ENCODE measurements around the gene TMEM115.

TMEM115 gene, protein sequence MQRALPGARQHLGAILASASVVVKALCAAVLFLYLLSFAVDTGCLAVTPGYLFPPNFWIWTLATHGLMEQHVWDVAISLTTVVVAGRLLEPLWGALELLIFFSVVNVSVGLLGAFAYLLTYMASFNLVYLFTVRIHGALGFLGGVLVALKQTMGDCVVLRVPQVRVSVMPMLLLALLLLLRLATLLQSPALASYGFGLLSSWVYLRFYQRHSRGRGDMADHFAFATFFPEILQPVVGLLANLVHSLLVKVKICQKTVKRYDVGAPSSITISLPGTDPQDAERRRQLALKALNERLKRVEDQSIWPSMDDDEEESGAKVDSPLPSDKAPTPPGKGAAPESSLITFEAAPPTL

DNA sequence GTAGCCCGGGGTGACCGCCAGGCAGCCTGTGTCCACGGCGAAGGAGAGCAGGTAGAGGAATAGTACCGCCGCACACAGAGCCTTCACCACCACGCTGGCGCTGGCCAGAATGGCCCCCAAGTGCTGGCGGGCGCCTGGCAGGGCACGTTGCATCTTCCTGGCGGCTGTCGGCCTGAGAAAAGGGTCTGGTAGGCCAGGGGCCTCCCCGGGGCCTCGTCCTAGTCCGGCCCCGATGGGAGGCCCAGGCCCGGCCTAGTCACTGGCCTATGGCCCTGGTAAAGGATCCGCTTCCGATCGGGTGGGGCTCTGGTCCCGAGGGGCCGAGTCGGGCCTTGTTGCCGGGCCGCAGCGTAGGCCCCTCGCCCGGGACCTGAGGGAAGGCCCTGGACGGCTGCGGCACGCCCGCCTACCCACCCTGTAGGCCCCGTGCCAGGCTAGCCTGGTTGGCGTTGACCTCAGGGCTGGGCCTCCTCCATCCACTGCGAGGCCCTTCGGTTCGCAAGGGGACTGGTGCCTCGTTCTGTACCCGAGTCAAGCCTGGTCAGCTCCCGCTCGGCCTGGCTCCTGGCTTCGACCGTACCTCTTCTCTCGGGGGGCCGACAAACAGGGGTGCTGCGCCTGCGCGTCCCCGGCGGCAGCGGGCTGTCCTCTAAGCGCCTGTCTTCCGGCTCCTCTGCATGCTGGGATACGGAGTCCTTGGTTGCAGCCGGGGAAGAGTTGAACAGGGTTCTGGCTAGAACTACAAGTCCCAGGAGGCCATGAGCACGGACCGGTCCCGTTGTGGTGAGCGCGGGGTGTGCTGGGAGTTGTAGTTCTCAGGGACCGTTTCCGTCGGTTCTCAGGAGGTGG lies at the start of gene TMEM115:
Gene TMEM115, minus strand, starts transcription at position 611 of the 849 bp plus-strand sequence. Its CDS starts 458 bp downstream, at position 153.
- peak; percentile 72 for DNase-seq

DNA sequence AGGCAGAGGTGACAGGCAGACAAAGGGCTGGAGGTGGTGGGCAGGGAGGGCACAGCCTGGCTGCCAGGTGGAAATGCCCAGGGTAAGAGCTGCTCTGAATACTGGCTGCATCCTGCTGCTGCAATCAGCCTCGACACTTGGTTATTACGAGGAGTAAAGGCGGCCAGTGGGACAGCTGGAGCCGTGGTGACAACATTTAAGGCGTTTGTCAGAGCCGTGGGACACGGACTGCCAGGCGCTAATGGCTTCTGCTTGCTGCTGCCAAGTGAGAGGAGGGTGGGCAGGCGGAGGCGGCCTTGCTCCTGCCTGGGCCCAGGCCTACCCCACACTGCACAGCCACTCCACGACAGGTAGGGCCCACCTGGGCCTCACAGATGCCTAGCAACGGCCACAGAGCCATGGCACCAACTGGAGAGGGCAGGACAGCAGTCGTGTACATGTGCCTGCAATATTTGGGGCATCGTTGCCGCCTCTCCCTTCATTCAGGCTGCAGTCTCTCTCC lies 49.2 kb upstream of the TMEM115 start:
- DNase-seq: no peak

DNA sequence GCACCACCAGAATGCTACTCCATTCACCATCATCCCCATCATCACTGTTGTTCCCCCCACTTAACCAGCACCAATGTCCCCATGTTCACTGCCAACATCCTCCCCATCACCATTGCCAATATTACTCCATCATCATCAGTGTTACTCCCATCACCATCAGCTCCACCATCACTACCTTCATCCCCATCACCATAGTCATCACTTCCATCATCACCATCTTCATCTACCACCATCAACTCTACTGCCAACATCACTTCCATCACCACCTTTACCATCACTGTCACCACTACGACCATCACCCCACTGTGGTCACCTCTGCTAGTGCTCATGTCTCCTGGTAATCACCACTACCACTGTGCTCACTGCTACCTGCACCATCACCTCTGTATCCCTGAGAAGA lies 47.2 kb upstream of the TMEM115 start:
- no peak for DNase-seq

DNA sequence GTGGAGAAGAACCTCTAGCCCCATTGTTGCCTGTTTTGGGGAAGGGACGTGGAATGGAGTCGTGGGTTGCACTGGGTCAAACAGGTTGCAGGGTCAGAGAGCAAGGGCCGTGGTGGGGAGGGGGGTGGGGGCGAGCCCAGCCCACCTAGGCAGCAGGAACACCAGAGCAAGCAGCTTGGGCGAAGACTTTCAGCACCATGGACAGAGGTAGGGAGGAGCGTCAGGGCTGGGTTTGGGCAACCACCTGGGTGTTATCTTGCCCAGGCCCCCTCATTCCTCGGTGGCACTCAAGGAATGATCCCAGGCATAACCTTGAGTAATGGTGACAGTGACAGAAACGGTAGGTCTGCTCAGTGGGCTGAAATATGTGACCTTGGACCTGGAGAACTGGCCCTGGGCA lies 45.9 kb upstream of the TMEM115 start:
- DNase-seq: no peak

DNA sequence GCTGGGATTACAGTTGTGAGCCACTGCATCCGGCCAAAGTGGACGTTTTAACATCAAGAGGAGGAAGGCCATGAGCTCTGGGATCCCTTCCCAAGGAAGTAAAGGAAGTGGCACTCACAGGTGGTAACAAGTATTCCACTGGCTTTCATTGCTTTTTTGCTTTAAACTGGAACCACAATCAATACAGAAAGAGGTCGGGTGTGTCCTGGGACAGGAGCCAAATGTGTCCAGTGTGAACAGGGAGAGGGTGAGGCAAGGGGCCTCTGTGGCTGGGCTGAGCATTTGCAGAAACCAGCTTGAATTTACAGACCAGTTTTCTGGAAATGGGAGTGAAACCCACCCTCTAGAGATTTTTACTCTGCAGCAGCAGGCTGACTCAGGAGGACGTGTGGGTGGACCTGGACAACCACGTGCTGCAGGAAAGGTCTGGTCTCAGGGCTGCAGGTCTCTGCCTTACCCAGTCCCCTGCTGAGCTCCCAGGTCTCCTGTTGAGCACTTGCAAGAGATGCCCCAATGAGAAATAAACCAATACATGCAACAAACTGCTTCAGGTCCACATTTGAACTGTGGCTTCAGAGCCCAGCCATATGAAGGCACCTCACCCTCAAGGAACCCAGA lies 42.8 kb upstream of the TMEM115 start:
- DNase-seq: no peak

DNA sequence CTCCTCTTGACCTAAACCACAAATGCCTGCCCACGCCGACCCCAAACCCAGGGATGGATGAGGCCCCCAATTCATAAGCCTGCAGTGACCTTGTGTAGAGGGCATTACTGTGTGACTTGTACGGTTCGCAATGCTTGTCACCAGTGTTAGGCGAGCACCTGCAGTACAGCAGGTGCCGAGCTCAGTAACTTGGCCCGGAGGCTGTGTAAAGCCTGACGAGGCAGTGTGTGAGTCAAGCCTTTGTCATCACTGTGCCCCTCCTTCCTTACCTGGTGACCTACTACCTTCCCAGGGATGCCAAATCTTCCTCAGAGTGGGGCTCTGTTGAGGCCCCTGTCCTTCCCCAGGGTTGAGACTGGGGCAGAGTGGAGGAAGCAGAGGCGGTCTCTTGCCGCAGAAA lies 37.2 kb upstream of the TMEM115 start:
- no peak for DNase-seq

DNA sequence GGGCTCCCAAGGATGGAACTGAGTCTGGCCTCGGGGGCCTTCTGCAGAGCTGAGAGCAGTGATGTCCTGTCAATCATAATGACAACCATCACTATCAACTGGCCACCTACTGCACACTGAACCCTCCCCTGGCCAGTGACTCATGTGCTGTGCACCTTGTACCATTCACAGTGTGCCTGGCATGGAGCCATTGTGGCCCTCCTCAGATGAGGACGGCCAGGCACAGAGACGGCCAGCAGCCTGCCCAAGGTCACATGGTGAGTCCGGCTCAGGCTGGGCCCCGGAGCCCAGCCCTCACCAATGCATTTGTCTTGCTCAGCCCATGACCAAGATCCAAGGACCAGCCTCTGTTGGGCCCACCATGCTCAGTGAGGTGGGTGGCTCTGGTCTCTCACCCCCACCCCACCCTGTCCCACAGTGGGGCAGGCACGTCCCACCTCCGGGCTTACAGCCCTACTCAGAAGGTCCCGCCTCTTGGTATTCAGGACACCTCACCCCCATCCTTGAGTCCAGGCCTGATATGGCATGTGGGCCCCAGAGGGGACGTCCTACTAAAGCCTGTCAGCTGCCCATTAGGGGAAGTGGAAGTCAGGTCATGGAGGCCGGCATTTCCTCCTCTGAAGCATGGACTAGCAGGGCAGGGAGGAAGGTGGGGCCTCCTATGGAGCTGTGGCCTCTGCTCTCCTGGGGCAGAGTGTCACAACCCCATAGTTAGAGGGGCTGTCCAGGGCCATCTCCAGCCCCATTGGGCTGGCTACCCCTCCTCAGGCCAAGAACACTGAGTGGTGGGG lies 35.9 kb upstream of the TMEM115 start:
- no peak for DNase-seq

GRCh38 chr3:50393061-50393460 lies 33.7 kb upstream of the TMEM115 start:
- DNase-seq: no peak

GRCh38 chr3:50392101-50392715 lies 32.9 kb upstream of the TMEM115 start:
- no peak for DNase-seq

DNA sequence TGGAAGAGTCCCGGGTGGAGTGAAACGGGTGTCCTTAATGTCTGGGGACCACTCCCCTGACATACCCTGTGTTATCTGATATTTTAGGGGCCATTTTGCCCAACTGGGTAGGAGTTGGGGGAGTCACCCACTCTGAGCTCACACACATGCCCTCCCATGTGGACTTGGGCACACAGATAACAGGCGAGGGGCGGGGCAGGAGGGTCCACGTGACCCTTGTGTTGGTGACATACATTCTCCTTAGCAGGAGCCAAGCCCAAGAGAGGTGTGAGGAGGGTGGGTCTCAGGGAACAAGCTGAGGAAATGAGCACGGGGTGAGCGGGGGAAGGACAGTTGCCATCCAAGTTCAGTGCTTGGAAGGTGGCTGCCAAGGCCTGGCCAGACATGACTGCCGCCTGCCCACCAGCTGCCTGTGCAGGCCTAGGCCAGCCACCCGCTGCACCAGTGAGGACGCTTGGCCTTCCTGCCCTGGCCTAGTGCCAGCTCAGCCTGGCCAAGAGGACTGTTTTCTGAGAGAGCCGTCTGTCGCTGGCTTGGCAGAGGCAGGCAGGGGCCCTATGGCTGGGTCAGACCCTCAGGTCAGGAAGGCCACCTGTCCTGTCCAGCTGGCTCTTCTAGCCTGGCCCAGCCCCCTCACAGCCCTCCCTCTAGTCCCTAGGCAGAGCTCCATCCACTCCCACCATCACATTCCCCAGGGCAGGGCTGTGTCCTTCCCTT lies 31.3 kb upstream of the TMEM115 start:
- no peak for DNase-seq

- no peak for DNase-seq
Observed at GRCh38 chr3:50389414-50389767, 30.1 kb upstream of the TMEM115 start.

GRCh38 chr3:50388720-50389413 lies 29.5 kb upstream of the TMEM115 start:
- DNase-seq: no peak

DNA sequence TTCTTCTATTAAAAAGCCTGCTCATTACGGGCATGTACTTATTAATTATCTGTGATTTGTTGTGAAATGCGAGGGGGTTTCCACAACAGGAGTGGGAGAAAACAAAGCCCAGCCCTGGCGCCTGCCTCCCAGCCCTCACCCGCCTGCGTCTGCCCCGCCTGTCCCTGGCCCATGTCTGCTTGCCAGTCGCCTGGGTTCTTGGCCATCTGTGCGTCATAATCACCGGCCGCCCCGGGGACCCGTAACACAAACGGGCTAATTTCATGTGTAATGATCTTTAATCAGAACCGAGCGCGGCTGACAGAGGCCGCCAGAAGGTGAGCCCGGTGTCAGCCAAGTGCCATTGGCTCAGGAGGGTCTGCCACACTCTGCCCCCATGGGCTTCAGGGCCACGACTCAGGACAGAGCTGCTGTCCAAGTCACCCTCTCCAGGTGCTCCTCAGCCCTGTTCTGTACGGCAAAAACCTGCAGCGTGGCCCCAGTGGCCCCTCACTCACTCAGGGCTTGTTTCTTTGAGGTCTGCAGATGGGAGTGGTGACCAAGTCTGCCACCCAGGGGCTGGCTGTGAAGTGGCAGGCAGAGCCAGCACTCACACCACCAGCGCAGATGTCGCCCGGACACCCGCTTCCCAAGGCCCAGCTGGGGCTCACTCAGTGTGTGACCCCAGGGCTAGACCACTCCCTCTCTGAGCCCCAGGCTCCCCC lies 28.8 kb upstream of the TMEM115 start:
- DNase-seq: no peak

GRCh38 chr3:50385754-50386153 lies 26.4 kb upstream of the TMEM115 start:
- DNase-seq: no peak

- no peak for DNase-seq
Observed at GRCh38 chr3:50383750-50384149, 24.4 kb upstream of the TMEM115 start.

GRCh38 chr3:50382722-50383121 lies 23.4 kb upstream of the TMEM115 start:
- no peak for DNase-seq

GRCh38 chr3:50381383-50381782 lies 22.1 kb upstream of the TMEM115 start:
- no peak for DNase-seq

DNA sequence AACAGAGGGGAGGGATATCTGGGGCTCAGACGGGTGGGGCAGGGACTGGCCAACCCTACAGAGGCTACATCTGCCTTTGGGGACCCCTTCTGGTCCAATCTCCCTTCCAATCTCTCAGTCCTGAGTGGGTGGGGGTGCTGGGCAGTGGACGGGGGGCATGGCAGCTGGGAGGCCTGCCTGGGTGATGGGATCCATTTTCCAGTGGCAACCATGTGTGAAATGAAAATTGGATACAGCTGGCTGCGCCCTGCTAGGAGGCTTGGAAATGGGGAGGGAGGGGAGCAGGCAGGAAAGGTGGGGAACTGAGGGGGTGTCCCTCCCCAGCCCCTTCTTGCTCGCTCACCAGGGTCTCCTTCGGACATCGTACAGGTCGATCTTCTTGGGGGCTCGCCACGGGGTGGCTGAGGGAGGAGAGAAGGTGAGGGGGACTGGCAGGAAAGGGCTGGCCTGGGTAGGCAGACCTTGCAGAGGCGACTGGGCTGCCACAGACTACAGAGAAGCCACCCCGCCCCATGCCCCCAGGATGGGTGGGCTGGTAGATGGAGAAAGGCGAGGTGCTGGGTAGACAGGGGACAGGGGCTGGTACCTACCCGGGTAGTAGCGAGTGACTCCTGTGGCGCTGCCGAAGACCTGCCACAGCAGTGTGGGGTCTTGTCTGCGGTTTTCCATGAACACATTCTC lies 21.2 kb upstream of the TMEM115 start:
- DNase-seq: no peak

- DNase-seq: no peak
Observed at GRCh38 chr3:50378757-50379156, 19.4 kb upstream of the TMEM115 start.

DNA sequence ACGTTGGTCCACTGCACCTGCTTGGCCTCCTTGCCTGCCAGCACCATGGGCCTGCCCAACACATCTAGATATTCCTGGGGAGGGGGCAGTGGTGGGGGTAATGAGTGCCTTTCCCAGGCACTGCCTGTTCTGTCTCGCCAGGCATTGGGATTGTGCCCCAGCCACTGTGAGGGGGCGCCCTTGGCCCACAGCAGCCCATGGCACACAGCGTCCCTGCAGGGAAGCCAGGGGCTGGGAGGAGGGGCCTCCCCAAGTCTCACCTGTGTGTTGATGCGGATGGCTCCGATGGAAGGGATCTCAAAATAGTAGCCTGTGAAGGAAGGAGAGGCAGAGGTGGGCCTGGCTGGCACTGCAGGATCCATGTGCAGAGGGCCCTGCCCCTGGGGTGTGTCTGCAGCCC lies 18.7 kb upstream of the TMEM115 start:
- DNase-seq: no peak

All from NCI-H2029 (cell line).